HG03066 (cell line): Measurements from ENCODE around the gene PRKCZ.
"Not testable (repeated sequence)": the region's sequence is repeated elsewhere in the genome, so short reads cannot be mapped to it uniquely, and the experiment has no call there.

Source experiments
- ATAC-seq: cut with Tn5 transposase; IDR thresholded peaks from one replicate; pipeline ENCODE4 v1.9.1; 2021; ENCODE audit warnings: low read depth; ENCODE audit not compliant: unreplicated experiment

The PRKCZ gene

GRCh38 chr1:2147869-2148268, 97.7 kb downstream of the PRKCZ start:
- ATAC-seq = not testable (repeated sequence)

- ATAC-seq = no peak
These were observed 98.5 kb downstream of the PRKCZ start for GRCh38 chr1:2148691-2149090.

- no peak for ATAC-seq
These were observed 100.6 kb downstream of the PRKCZ start for GRCh38 chr1:2150801-2151200.

- ATAC-seq = no peak
These were observed 101.0 kb downstream of the PRKCZ start for GRCh38 chr1:2151252-2151651.

GRCh38 chr1:2151911-2152310, 101.7 kb downstream of the PRKCZ start:
- ATAC-seq = no peak

GRCh38 chr1:2152954-2153353, 102.7 kb downstream of the PRKCZ start:
- no peak for ATAC-seq

- no peak for ATAC-seq
These were observed 103.8 kb downstream of the PRKCZ start for GRCh38 chr1:2154022-2154421.

GRCh38 chr1:2155147-2155598, 105.0 kb downstream of the PRKCZ start:
- ATAC-seq = no peak

- no peak for ATAC-seq
These were observed 105.6 kb downstream of the PRKCZ start for GRCh38 chr1:2155788-2156187.

- ATAC-seq = no peak
These were observed 106.7 kb downstream of the PRKCZ start for GRCh38 chr1:2156866-2157265.

- no peak for ATAC-seq
These were observed 107.6 kb downstream of the PRKCZ start for GRCh38 chr1:2157856-2158255.

GRCh38 chr1:2158272-2158671, 108.1 kb downstream of the PRKCZ start:
- ATAC-seq = no peak

GRCh38 chr1:2159124-2159523, 108.9 kb downstream of the PRKCZ start:
- ATAC-seq = no peak

GRCh38 chr1:2160451-2161300, 110.5 kb downstream of the PRKCZ start:
- no peak for ATAC-seq

- no peak for ATAC-seq
These were observed 113.0 kb downstream of the PRKCZ start for GRCh38 chr1:2163205-2163604.

- ATAC-seq = no peak
These were observed 115.4 kb downstream of the PRKCZ start for GRCh38 chr1:2165646-2166045.

GRCh38 chr1:2166254-2166653, 116.0 kb downstream of the PRKCZ start:
- no peak for ATAC-seq

GRCh38 chr1:2166695-2167094, 116.5 kb downstream of the PRKCZ start:
- no peak for ATAC-seq

- no peak for ATAC-seq
These were observed 117.9 kb downstream of the PRKCZ start for GRCh38 chr1:2168090-2168489.

- ATAC-seq = no peak
These were observed 118.3 kb downstream of the PRKCZ start for GRCh38 chr1:2168535-2168934.

GRCh38 chr1:2169200-2169836, 119.1 kb downstream of the PRKCZ start:
- no peak for ATAC-seq

- no peak for ATAC-seq
These were observed 120.0 kb downstream of the PRKCZ start for GRCh38 chr1:2170211-2170610.
